DMS79 (cell line): ENCODE results near the gene ZNF853.
"Not testable (repeated sequence)": the region's sequence is repeated elsewhere in the genome, so short reads cannot be mapped to it uniquely, and the experiment has no call there.

Experiments used
- DNase-seq: peaks from one replicate; lab custom pipeline; 2025; lab: John Stamatoyannopoulos, UW

The ZNF853 gene

GRCh38 chr7:6606866-6607583, 8.4 kb upstream of the ZNF853 start:
- DNase-seq: no peak

- no peak for DNase-seq
Observed at GRCh38 chr7:6607651-6608051, 7.8 kb upstream of the ZNF853 start.

GRCh38 chr7:6608081-6608480, 7.3 kb upstream of the ZNF853 start:
- no peak for DNase-seq

- no peak for DNase-seq
Observed at GRCh38 chr7:6608794-6609193, 6.6 kb upstream of the ZNF853 start.

GRCh38 chr7:6612819-6613218, 2.6 kb upstream of the ZNF853 start:
- DNase-seq: no peak

- no peak for DNase-seq
Observed at GRCh38 chr7:6613706-6614105, 1.7 kb upstream of the ZNF853 start.

- DNase-seq: peak; percentile 6
Observed at GRCh38 chr7:6615723-6616555, 529 bp downstream of the ZNF853 start.

GRCh38 chr7:6616854-6617643, 1.6 kb downstream of the ZNF853 start:
- DNase-seq: no peak

- no peak for DNase-seq
Observed at GRCh38 chr7:6618621-6619020, 3.2 kb downstream of the ZNF853 start.

- DNase-seq: no peak
Observed at GRCh38 chr7:6619961-6620360, 4.6 kb downstream of the ZNF853 start.

GRCh38 chr7:6621195-6622133, 6.1 kb downstream of the ZNF853 start:
- no peak for DNase-seq

- no peak for DNase-seq
Observed at GRCh38 chr7:6622134-6622710, 6.8 kb downstream of the ZNF853 start.

- no peak for DNase-seq
Observed at GRCh38 chr7:6623589-6624245, 8.3 kb downstream of the ZNF853 start.

- DNase-seq: no peak
Observed at GRCh38 chr7:6624246-6624611, 8.8 kb downstream of the ZNF853 start.

- peak; percentile 65 for DNase-seq
Observed at GRCh38 chr7:6628045-6628444, 12.6 kb downstream of the ZNF853 start.

- no peak for DNase-seq
Observed at GRCh38 chr7:6630007-6630849, 14.8 kb downstream of the ZNF853 start.

GRCh38 chr7:6631605-6632004, 16.2 kb downstream of the ZNF853 start:
- DNase-seq: no peak

- no peak for DNase-seq
Observed at GRCh38 chr7:6634021-6634420, 18.6 kb downstream of the ZNF853 start.

- DNase-seq: not testable (repeated sequence)
Observed at GRCh38 chr7:6634971-6635370, 19.6 kb downstream of the ZNF853 start.
